ENCODE measurements around the gene GALT.

DNA sequence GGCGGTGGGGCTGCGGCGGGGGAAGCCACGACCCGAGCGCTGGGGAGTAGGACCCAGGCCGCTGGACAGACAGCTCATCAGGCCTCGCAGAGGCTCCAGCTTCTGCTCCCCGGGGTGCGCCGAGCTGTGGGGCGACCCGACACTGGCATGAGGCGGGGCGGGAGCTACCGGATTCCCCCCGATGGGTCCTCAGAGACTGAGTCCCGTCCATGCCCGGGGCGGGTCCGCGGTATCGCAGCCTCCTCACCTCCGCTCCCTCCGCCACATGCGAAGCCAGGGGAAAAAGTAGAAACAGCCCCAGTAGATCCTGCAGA is 18.5 kb downstream of the GALT start:
- TF ChIP-seq, protein P1, sequence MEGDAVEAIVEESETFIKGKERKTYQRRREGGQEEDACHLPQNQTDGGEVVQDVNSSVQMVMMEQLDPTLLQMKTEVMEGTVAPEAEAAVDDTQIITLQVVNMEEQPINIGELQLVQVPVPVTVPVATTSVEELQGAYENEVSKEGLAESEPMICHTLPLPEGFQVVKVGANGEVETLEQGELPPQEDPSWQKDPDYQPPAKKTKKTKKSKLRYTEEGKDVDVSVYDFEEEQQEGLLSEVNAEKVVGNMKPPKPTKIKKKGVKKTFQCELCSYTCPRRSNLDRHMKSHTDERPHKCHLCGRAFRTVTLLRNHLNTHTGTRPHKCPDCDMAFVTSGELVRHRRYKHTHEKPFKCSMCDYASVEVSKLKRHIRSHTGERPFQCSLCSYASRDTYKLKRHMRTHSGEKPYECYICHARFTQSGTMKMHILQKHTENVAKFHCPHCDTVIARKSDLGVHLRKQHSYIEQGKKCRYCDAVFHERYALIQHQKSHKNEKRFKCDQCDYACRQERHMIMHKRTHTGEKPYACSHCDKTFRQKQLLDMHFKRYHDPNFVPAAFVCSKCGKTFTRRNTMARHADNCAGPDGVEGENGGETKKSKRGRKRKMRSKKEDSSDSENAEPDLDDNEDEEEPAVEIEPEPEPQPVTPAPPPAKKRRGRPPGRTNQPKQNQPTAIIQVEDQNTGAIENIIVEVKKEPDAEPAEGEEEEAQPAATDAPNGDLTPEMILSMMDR (IDR thresholded peaks at IDR 0.05; ENCODE audit: low read depth, low read length): no peak
- no peak for TF ChIP-seq POLR2A (IDR thresholded peaks at IDR 0.05; ENCODE audit: extremely low read depth, insufficient read length)
